Neural progenitor cell (in vitro differentiated cells): ENCODE measurements around the gene CD4.

Experiments
- EZH2 ChIP-seq: fragments of 200-600 bp; sonication (generic); IDR thresholded peaks from 2 replicates; pipeline ENCODE4 v1.6.1; 2017; ENCODE audit warnings: antibody characterized with exemption, mild to moderate bottlenecking, moderate library complexity
- EZH2phosphoT487 ChIP-seq: fragments of 200-600 bp; sonication (generic); IDR thresholded peaks from 2 replicates; pipeline ENCODE4 v1.6.1; 2017; ENCODE audit warnings: antibody characterized with exemption
- TF ChIP-seq, protein P1 (sequence below): fragments of 200-600 bp; sonication (generic); IDR thresholded peaks from 2 replicates; pipeline ENCODE4 v1.5.1; 2017; ENCODE audit warnings: antibody characterized with exemption, mild to moderate bottlenecking

DNA sequence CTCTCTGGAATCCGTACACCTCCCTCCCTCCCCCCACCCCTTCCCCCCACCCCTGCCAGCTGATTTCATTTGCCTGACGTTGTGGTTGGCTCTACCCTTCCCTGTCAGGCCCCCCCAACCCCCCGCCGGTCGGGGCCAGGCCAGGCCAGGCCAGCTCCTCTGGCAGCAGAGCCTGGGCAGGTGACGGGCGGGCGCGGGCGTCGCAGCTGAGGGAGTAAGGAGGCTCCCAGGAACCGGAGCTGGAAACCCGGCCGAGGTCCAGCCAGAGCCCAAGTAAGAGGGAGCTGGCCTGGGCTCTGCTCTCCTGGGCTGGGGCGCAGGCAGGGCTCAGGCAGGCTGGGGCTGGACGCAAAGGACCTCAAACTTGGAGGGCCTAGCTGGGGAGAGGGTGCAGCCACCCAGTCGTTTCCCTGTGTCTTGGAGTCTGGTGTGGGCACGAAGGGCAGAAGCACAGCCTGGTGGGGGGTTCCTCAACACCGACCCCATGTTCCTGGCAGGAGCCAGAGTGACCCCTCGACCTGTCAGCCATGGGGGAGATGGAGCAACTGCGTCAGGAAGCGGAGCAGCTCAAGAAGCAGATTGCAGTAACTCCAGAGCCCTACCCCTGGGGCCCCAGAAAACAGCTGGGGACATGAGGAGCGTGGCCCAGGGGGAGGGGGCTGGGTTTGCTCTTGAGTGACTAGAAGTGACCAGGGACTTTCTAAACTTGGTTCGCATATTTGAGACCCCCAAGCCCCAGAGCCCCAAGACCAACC, 51.6 kb downstream of the CD4 start, which contains the start of gene GNB3:
- TF ChIP-seq, protein P1, sequence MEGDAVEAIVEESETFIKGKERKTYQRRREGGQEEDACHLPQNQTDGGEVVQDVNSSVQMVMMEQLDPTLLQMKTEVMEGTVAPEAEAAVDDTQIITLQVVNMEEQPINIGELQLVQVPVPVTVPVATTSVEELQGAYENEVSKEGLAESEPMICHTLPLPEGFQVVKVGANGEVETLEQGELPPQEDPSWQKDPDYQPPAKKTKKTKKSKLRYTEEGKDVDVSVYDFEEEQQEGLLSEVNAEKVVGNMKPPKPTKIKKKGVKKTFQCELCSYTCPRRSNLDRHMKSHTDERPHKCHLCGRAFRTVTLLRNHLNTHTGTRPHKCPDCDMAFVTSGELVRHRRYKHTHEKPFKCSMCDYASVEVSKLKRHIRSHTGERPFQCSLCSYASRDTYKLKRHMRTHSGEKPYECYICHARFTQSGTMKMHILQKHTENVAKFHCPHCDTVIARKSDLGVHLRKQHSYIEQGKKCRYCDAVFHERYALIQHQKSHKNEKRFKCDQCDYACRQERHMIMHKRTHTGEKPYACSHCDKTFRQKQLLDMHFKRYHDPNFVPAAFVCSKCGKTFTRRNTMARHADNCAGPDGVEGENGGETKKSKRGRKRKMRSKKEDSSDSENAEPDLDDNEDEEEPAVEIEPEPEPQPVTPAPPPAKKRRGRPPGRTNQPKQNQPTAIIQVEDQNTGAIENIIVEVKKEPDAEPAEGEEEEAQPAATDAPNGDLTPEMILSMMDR = no peak
- TF ChIP-seq EZH2phosphoT487 = no peak
- TF ChIP-seq EZH2 = no peak
